Kasumi-1 (cell line): ENCODE results near the gene STK17B.

Experiments used
- DNase-seq, 2 experiments: peaks; one replicate each; lab custom pipeline; 2025; lab: John Stamatoyannopoulos, UW

Gene STK17B

GRCh38 chr2:196183528-196184231 lies 12.3 kb upstream of the STK17B start:
- DNase-seq: no peak

GRCh38 chr2:196183172-196183473 lies 11.7 kb upstream of the STK17B start:
- DNase-seq: no peak

- DNase-seq: no peak
Measured at GRCh38 chr2:196182439-196183171, 11.2 kb upstream of the STK17B start.

GRCh38 chr2:196181484-196181883 lies 10.1 kb upstream of the STK17B start:
- DNase-seq: no peak

- no peak for DNase-seq
Measured at GRCh38 chr2:196177124-196177523, 5.7 kb upstream of the STK17B start.

- DNase-seq: no peak
Measured at GRCh38 chr2:196176142-196176738, 4.9 kb upstream of the STK17B start.

- DNase-seq: no peak
Measured at GRCh38 chr2:196174404-196174803, 3.0 kb upstream of the STK17B start.

GRCh38 chr2:196173505-196173904 lies 2.1 kb upstream of the STK17B start:
- no peak for DNase-seq

GRCh38 chr2:196172951-196173350 lies 1.6 kb upstream of the STK17B start:
- no peak for DNase-seq

GRCh38 chr2:196171946-196172345 lies 568 bp upstream of the STK17B start:
- DNase-seq: no peak

GRCh38 chr2:196170606-196171247 lies 651 bp downstream of the STK17B start:
- DNase-seq: peak; percentile 67 to 72

GRCh38 chr2:196170213-196170605 lies 1.2 kb downstream of the STK17B start:
- peak; percentile 66 to 67 for DNase-seq

- no peak for DNase-seq
Measured at GRCh38 chr2:196169516-196169915, 1.9 kb downstream of the STK17B start.

GRCh38 chr2:196168181-196168580 lies 3.2 kb downstream of the STK17B start:
- DNase-seq: no peak

GRCh38 chr2:196167666-196168065 lies 3.7 kb downstream of the STK17B start:
- no peak for DNase-seq

GRCh38 chr2:196166876-196167275 lies 4.5 kb downstream of the STK17B start:
- DNase-seq: peak; percentile 96 to 97

GRCh38 chr2:196165016-196165415 lies 6.4 kb downstream of the STK17B start:
- no peak for DNase-seq

GRCh38 chr2:196163285-196163684 lies 8.1 kb downstream of the STK17B start:
- DNase-seq: no peak

- no peak for DNase-seq
Measured at GRCh38 chr2:196162586-196163175, 8.7 kb downstream of the STK17B start.

GRCh38 chr2:196160946-196161345 lies 10.4 kb downstream of the STK17B start:
- DNase-seq: no peak

GRCh38 chr2:196160101-196160500 lies 11.3 kb downstream of the STK17B start:
- DNase-seq: peak; percentile 100

- peak in 1 of 2 experiments; percentile 42 for DNase-seq
Measured at GRCh38 chr2:196159221-196159892, 12.0 kb downstream of the STK17B start.
